Measurements from ENCODE around the gene DELE1. TPM values are rescaled to one million over a fixed set of nuclear protein-coding genes. Genes with fewer than 3 reads are reported as not detected.

Gene DELE1
- total and polyA plus RNA-seq, 4 donors: 23.2 to 49.0 (median 40.3) TPM

DNA sequence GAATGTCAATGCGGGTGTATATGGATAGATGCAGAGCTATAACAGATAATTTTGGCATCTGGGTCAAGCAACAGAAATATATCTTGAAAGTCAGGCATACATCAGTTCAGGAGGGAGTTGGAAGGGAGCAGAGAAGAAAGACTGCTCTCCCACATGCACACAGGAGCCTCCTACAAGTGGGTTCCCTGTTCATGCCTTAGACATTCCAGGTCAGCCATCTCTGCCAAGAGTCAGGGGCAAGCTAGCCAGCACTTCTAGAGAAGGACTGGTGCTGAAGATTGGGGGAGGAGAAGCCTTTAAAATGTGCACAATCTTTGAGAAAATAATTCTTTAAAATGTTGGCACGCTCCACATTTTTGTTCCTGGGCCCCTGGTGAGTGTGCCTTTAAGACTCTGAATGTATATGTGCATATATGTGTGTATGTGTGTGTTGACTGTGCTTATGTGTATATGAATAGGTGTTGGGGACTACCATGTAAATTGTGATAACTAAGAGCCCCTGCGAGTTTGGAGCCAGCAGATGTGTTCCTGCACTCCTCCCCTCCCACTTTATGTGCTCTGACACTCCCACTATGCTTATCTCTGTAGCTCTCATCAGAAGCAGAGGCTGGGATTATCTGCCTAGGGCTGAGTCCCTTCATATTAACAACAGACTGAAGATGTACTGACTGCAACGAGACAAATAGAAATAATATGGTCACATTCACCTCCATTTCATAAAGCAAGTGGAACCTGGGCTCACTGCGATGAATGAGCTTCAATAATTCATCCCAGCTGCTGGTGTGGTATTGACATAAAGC lies 21.5 kb upstream of the DELE1 start (continued):
- no peak for TF ChIP-seq GABPA (IDR thresholded peaks at IDR 0.05 in 1 of 2, conservative IDR thresholded peaks at IDR 0.05 in 1 of 2)
- TF ChIP-seq, protein P1, sequence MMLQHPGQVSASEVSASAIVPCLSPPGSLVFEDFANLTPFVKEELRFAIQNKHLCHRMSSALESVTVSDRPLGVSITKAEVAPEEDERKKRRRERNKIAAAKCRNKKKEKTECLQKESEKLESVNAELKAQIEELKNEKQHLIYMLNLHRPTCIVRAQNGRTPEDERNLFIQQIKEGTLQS (IDR thresholded peaks at IDR 0.05): no peak

DNA sequence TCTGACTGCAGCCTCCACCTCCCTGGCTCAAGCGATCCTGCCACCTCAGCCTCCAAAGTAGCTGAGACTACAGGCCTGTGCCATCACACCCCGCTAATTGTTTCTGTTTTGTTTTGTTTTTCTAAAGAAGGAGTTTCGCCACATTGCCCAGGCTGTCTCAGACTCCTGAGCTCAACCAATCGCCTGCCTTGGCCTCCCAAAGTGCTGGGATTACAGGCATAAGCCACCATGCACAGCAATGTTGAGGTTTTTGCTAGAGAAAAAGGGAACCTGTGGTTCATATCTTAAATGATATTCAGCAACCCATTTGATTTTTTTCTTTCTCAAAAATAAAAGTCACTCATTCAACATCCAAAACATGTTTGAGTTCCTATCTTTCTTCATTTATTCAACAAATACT lies 20.4 kb upstream of the DELE1 start:
- 86% methylated on average over 4 of the region's 4 CpGs for WGBS
- DNase-seq (ENCODE audit: low spot score): no peak
- H3K4me3 ChIP-seq (ENCODE audit: low read depth in 1 of 3, low read length in 3 of 3): no peak overlapping the region
- no peaks in the 10 kb centered on the region for H3K4me1 ChIP-seq (ENCODE audit: control insufficient read depth in 4 of 4, insufficient read depth in 4 of 4, low read length in 3 of 4)
- no peaks in the 10 kb centered on the region for H3K27me3 ChIP-seq (ENCODE audit: control insufficient read depth in 4 of 4, insufficient read depth in 4 of 4, low read length in 3 of 4)
- no peaks in the 10 kb centered on the region for H3K36me3 ChIP-seq (ENCODE audit: control insufficient read depth in 4 of 4, insufficient read depth in 3 of 4, low read depth in 1 of 4, low read length in 3 of 4)
- H3K9me3 ChIP-seq (ENCODE audit: control insufficient read depth in 4 of 4, low read length in 3 of 4): no peaks in the 10 kb centered on the region
- H3K9ac ChIP-seq (ENCODE audit: low read depth in 1 of 2, low read length in 2 of 2): no peak overlapping the region
- H3K27ac ChIP-seq (ENCODE audit: low read depth in 1 of 2, low read length in 2 of 2): no peak overlapping the region
- no peak for TF ChIP-seq JUND (IDR thresholded peaks at IDR 0.05)
- no peak for TF ChIP-seq HNF4G (IDR thresholded peaks at IDR 0.05)
- no peak for TF ChIP-seq RXRA (IDR thresholded peaks at IDR 0.05)
- TF ChIP-seq, protein P2, sequence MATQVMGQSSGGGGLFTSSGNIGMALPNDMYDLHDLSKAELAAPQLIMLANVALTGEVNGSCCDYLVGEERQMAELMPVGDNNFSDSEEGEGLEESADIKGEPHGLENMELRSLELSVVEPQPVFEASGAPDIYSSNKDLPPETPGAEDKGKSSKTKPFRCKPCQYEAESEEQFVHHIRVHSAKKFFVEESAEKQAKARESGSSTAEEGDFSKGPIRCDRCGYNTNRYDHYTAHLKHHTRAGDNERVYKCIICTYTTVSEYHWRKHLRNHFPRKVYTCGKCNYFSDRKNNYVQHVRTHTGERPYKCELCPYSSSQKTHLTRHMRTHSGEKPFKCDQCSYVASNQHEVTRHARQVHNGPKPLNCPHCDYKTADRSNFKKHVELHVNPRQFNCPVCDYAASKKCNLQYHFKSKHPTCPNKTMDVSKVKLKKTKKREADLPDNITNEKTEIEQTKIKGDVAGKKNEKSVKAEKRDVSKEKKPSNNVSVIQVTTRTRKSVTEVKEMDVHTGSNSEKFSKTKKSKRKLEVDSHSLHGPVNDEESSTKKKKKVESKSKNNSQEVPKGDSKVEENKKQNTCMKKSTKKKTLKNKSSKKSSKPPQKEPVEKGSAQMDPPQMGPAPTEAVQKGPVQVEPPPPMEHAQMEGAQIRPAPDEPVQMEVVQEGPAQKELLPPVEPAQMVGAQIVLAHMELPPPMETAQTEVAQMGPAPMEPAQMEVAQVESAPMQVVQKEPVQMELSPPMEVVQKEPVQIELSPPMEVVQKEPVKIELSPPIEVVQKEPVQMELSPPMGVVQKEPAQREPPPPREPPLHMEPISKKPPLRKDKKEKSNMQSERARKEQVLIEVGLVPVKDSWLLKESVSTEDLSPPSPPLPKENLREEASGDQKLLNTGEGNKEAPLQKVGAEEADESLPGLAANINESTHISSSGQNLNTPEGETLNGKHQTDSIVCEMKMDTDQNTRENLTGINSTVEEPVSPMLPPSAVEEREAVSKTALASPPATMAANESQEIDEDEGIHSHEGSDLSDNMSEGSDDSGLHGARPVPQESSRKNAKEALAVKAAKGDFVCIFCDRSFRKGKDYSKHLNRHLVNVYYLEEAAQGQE (IDR thresholded peaks at IDR 0.05): no peak
- TF ChIP-seq EGR1 (IDR thresholded peaks at IDR 0.05; ENCODE audit: low read depth in 2 of 2): no peak
- TF ChIP-seq, protein P3, sequence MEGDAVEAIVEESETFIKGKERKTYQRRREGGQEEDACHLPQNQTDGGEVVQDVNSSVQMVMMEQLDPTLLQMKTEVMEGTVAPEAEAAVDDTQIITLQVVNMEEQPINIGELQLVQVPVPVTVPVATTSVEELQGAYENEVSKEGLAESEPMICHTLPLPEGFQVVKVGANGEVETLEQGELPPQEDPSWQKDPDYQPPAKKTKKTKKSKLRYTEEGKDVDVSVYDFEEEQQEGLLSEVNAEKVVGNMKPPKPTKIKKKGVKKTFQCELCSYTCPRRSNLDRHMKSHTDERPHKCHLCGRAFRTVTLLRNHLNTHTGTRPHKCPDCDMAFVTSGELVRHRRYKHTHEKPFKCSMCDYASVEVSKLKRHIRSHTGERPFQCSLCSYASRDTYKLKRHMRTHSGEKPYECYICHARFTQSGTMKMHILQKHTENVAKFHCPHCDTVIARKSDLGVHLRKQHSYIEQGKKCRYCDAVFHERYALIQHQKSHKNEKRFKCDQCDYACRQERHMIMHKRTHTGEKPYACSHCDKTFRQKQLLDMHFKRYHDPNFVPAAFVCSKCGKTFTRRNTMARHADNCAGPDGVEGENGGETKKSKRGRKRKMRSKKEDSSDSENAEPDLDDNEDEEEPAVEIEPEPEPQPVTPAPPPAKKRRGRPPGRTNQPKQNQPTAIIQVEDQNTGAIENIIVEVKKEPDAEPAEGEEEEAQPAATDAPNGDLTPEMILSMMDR (IDR thresholded peaks at IDR 0.05; ENCODE audit: low read depth, low read length, missing input control): no peak
- TF ChIP-seq, protein P4, sequence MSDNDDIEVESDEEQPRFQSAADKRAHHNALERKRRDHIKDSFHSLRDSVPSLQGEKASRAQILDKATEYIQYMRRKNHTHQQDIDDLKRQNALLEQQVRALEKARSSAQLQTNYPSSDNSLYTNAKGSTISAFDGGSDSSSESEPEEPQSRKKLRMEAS (IDR thresholded peaks at IDR 0.05): no peak
- TF ChIP-seq, protein P5, sequence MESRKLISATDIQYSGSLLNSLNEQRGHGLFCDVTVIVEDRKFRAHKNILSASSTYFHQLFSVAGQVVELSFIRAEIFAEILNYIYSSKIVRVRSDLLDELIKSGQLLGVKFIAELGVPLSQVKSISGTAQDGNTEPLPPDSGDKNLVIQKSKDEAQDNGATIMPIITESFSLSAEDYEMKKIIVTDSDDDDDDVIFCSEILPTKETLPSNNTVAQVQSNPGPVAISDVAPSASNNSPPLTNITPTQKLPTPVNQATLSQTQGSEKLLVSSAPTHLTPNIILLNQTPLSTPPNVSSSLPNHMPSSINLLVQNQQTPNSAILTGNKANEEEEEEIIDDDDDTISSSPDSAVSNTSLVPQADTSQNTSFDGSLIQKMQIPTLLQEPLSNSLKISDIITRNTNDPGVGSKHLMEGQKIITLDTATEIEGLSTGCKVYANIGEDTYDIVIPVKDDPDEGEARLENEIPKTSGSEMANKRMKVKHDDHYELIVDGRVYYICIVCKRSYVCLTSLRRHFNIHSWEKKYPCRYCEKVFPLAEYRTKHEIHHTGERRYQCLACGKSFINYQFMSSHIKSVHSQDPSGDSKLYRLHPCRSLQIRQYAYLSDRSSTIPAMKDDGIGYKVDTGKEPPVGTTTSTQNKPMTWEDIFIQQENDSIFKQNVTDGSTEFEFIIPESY (IDR thresholded peaks at IDR 0.05): no peak
- TF ChIP-seq RAD21 (IDR thresholded peaks at IDR 0.05): no peak
- no peak for TF ChIP-seq SP1 (IDR thresholded peaks at IDR 0.05)
- no peak for TF ChIP-seq TAF1 (conservative IDR thresholded peaks at IDR 0.05)
- no peak for TF ChIP-seq GABPA (IDR thresholded peaks at IDR 0.05 in 1 of 2, conservative IDR thresholded peaks at IDR 0.05 in 1 of 2)
- TF ChIP-seq HNF4A (conservative IDR thresholded peaks at IDR 0.05): no peak
- no peak for TF ChIP-seq FOXA2 (IDR thresholded peaks at IDR 0.05)
- TF ChIP-seq FOXA1 (IDR thresholded peaks at IDR 0.05): no peak

Measured in liver (tissue), 9 donors.